Neuronal stem cell (in vitro differentiated cells): ENCODE data around the gene HOMER1.
A peak's percentile ranks its signal among the peaks of the same experiment; 100 is the strongest.

ENCODE experiments used
- DNase-seq: peaks from one replicate; pipeline ENCODE4 v3.0.0-alpha.2; 2013; ENCODE audit warnings: low spot score
- H2AFZ ChIP-seq: one replicate; pipeline ENCODE4 v1.6.1; 2013; ENCODE audit warnings: mild to moderate bottlenecking, low read length, inconsistent platforms
- H2AK5ac ChIP-seq: 2 replicates; pipeline ENCODE4 v1.6.1; 2013; ENCODE audit warnings: low read depth, mild to moderate bottlenecking, inconsistent platforms, low read length, moderate library complexity, mixed read lengths
- H2BK120ac ChIP-seq: 2 replicates; pipeline ENCODE4 v1.6.1; 2013; ENCODE audit warnings: low read depth, mild to moderate bottlenecking, inconsistent platforms, low read length, moderate library complexity, mixed read lengths
- H2BK12ac ChIP-seq: one replicate; pipeline ENCODE4 v1.6.1; 2013; ENCODE audit warnings: low read length, inconsistent platforms
- H2BK15ac ChIP-seq: 2 replicates; pipeline ENCODE4 v1.6.1; 2013; ENCODE audit warnings: mild to moderate bottlenecking, low read length, inconsistent platforms, mixed read lengths
- H2BK5ac ChIP-seq: one replicate; pipeline ENCODE4 v1.6.1; 2013; ENCODE audit warnings: inconsistent platforms, mild to moderate bottlenecking, low read length, moderate library complexity
- H3K14ac ChIP-seq: one replicate; pipeline ENCODE4 v1.6.1; 2013; ENCODE audit warnings: low read length, inconsistent platforms
- H3K18ac ChIP-seq: 2 replicates; pipeline ENCODE4 v1.6.1; 2013; ENCODE audit warnings: low read length, inconsistent platforms
- H3K23ac ChIP-seq: 2 replicates; pipeline ENCODE4 v1.6.1; 2013; ENCODE audit warnings: low read depth, mild to moderate bottlenecking, mixed read lengths, low read length, inconsistent platforms; ENCODE audit not compliant: poor library complexity
- H3K27ac ChIP-seq: replicated peaks from 3 replicates; pipeline ENCODE4 v1.5.1; 2013; ENCODE audit warnings: low read length, inconsistent platforms
- H3K27me3 ChIP-seq, 3 experiments: 2 replicates each; pipeline ENCODE4 v1.6.1; 2013; ENCODE audit warnings: low read length in 3 of 3, mild to moderate bottlenecking in 2 of 3, inconsistent platforms in 1 of 3, low read depth in 1 of 3, mixed read lengths in 1 of 3, moderate library complexity in 1 of 3; ENCODE audit not compliant: control insufficient read depth in 3 of 3, insufficient read depth in 3 of 3
- H3K36me3 ChIP-seq, 2 donors: replicated peaks in 1 of 2; 2 replicates each; pipeline ENCODE4 v1.6.1; 2013; ENCODE audit warnings: low read length in 2 of 2; ENCODE audit not compliant: control insufficient read depth in 2 of 2, insufficient read depth in 2 of 2
- H3K4ac ChIP-seq: 2 replicates; pipeline ENCODE4 v1.6.1; 2013; ENCODE audit warnings: inconsistent platforms, mild to moderate bottlenecking, low read length, moderate library complexity
- H3K4me1 ChIP-seq, 2 donors: 1 replicate in 1 of 2; 2 replicates in 1 of 2; pipeline ENCODE4 v1.6.1; 2013; ENCODE audit warnings: low read length in 2 of 2, low read depth in 1 of 2; ENCODE audit not compliant: control insufficient read depth in 2 of 2, insufficient read depth in 1 of 2
- H3K4me2 ChIP-seq: one replicate; pipeline ENCODE4 v1.6.1; 2013; ENCODE audit warnings: mild to moderate bottlenecking, low read length, inconsistent platforms; ENCODE audit not compliant: insufficient read depth, poor library complexity, severe bottlenecking
- H3K4me3 ChIP-seq, 2 donors: 2 replicates each; pipeline ENCODE4 v1.5.1; 2013; ENCODE audit warnings: low read length in 2 of 2, mild to moderate bottlenecking in 2 of 2, inconsistent platforms in 1 of 2, moderate library complexity in 1 of 2
- H3K79me1 ChIP-seq: one replicate; pipeline ENCODE4 v1.6.1; 2013; ENCODE audit warnings: low read depth, mild to moderate bottlenecking, inconsistent platforms, low read length, moderate library complexity
- H3K9ac ChIP-seq: one replicate; pipeline ENCODE4 v1.6.1; 2013; ENCODE audit warnings: mild to moderate bottlenecking, low read depth, low read length, inconsistent platforms; ENCODE audit not compliant: poor library complexity
- H3K9me3 ChIP-seq, 2 donors: replicated peaks in 1 of 2; 2 replicates each; pipeline versions ENCODE3 to v1.6.1; 2013; ENCODE audit warnings: low read length in 2 of 2, mild to moderate bottlenecking in 2 of 2, inconsistent platforms in 1 of 2, low read depth in 1 of 2, mixed read lengths in 1 of 2, moderate library complexity in 1 of 2; ENCODE audit not compliant: control insufficient read depth in 2 of 2, insufficient read depth in 1 of 2
- H4K8ac ChIP-seq: one replicate; pipeline ENCODE4 v1.6.1; 2013; ENCODE audit warnings: low read depth, mild to moderate bottlenecking, inconsistent platforms, low read length, moderate library complexity
- H4K91ac ChIP-seq: one replicate; pipeline ENCODE4 v1.6.1; 2013; ENCODE audit warnings: low read length, low read depth, mild to moderate bottlenecking, inconsistent platforms; ENCODE audit not compliant: poor library complexity
- WGBS, 2 donors: extraction: QIAGEN DNeasy Blood & Tissue Kit; methylation state at CpG; one replicate each; pipeline ENCODE4 v1.1.7; 2013; ENCODE audit warnings: missing lambda C conversion rate in 2 of 2, mixed read lengths in 1 of 2; ENCODE audit not compliant: insufficient read length in 2 of 2, insufficient replicate concordance in 1 of 2; ENCODE audit errors: extremely low coverage in 2 of 2; 5-methylcytosine and 5-hydroxymethylcytosine counted together

Gene HOMER1

DNA sequence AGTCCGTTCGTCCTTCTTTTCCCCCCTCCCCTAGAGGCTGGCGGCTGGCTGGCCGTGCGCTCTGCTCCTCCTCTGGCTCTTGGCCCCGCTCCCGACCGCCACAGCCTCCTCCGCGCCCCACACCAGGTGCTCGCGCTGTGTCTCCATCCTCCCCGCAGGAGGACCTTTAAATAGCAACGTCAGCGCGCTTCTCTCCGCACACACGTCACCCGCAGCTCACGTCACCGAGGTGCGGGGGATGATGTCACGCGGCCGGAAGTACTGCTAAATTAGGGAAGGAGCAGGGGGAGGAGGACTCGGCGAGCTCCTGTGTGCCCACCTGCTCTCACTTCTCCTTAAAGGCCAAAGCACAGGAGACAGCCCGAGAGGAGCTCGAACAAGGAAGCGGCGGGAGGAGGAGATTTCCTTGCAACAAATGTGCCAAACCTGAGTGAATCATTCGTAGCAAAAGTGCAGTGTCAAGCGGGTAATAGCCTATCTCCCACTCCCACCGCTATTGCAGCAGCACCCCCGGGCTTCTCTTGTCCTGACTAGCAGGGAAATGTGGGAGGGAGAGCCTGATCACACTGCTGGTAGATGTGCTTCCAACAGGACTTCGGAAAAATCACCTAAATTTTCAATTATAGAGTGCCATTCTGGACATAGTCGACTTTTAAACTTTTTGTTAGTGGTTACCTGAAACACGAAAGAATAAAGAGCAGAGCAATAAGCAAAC is 614 bp upstream of the HOMER1 start:
- Histone ChIP-seq H4K8ac (no peak overlapping the region), H3K36me3 (no peaks in the 10 kb centered on the region), H3K4me1 (peaks cover 5 to 14% of the 10 kb centered on the region in 2 donors), H2AFZ (peak overlapping the region; percentile 99), H3K4me3 (peak overlapping the region; percentile 61 to 97), H3K23ac (peak overlapping the region; percentile 99), H2BK15ac (no peak overlapping the region), H3K9me3 (no peaks in the 10 kb centered on the region), H3K18ac (peak overlapping the region; percentile 99), H3K4me2 (peak overlapping the region; percentile 66), H2AK5ac (peak overlapping the region; percentile 44), H3K27me3 (no peaks in the 10 kb centered on the region), H3K4ac (no peak overlapping the region), H3K79me1 (peaks cover 3% of the 10 kb centered on the region), H3K27ac (peak overlapping the region; percentile 99), H2BK120ac (no peak overlapping the region), H2BK12ac (no peak overlapping the region), H3K14ac (peak overlapping the region; percentile 87), H4K91ac (no peak overlapping the region), H2BK5ac (peak overlapping the region; percentile 96), H3K9ac (peak overlapping the region; percentile 97)
- peak; percentile 90 for DNase-seq
- WGBS, 2 donors = no CpG with 5 or more reads among the region's 38 CpGs

DNA sequence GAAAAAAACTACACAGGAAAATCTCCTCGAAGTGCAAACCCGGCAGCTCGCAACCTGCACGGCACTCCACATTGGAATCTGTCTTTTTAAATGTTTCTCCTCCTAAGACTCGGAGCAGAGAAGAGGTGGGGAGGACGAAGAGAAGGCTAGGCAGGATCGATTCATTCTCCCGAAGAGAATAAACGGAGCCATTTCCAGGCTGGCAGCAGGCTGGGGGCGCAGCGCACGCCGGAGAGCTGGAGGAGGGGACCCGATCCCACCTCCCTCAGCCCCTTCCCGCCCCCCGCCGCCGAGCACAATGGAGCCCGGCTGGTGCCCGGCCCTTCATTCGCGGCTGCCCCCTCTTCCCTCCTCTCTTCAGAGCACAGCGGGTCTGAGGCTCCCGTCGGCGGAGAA is 628 bp downstream of the HOMER1 start:
- H3K27ac ChIP-seq = peak overlapping the region; percentile 99
- no peak overlapping the region for H3K4ac ChIP-seq
- peaks cover 13 to 18% of the 10 kb centered on the region in 2 donors for H3K4me1 ChIP-seq
- H2AK5ac ChIP-seq = peak overlapping the region; percentile 16
- peak overlapping the region; percentile 96 for H2BK5ac ChIP-seq
- peak; percentile 75 for DNase-seq
- H3K9me3 ChIP-seq = no peaks in the 10 kb centered on the region
- no CpG with 5 or more reads among the region's 26 CpGs for WGBS, 2 donors
- no peaks in the 10 kb centered on the region for H3K27me3 ChIP-seq
- peak overlapping the region; percentile 99 for H2AFZ ChIP-seq
- no peak overlapping the region for H3K14ac ChIP-seq
- no peaks in the 10 kb centered on the region for H3K36me3 ChIP-seq
- H3K4me3 ChIP-seq = peak overlapping the region; percentile 61 to 97
- peak overlapping the region; percentile 97 for H3K9ac ChIP-seq
- no peak overlapping the region for H4K91ac ChIP-seq
- H3K18ac ChIP-seq = peak overlapping the region; percentile 99
- no peak overlapping the region for H4K8ac ChIP-seq
- peak overlapping the region; percentile 99 for H3K23ac ChIP-seq
- peak overlapping the region; percentile 90 for H2BK15ac ChIP-seq
- peak overlapping the region; percentile 67 for H2BK120ac ChIP-seq
- H3K4me2 ChIP-seq = peak overlapping the region; percentile 66
- peaks cover 3% of the 10 kb centered on the region for H3K79me1 ChIP-seq
- H2BK12ac ChIP-seq = no peak overlapping the region

DNA sequence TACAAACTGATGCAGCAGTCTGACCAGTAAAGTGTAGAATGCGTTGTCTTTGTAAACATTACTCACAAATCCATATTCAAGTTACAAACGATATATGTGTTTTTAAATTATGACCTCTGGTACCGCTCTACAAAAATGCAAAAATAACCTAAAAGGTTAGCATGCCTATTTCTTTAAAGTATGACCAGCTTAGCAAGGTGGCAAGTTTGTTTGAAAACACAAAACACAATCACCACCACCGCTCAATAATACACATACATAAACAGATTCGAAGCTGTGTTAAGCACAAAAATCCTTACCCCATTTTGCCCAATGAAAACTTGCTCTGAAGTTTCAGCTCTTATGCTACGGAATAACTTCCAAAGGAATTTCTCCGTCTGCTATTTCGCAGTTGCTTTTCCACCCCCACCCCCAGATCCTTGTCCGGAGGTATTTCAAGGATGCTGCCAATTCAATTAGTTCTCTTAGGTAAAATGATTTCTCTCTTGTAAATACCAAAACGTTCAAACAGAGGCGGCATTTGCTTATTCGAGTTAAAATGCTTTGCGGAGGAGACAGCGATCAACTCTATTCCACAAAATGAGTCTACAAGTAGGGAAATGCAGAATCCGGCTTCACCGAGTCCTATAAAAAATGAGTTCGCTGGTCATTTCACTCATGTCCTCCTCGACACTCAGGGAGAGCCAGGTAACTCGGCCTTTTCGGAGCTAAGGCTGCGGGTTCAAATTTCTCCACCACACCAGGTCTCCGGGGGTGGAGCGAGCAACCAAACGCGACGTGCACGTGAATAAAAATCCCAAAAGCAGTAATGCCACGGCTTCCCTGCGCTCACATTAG is 1.2 kb downstream of the HOMER1 start:
- peak; percentile 27 for DNase-seq
- H3K27me3 ChIP-seq = no peaks in the 10 kb centered on the region
- peaks cover 3% of the 10 kb centered on the region for H3K79me1 ChIP-seq
- H3K4me1 ChIP-seq = peaks cover 15 to 18% of the 10 kb centered on the region in 2 donors
- peak overlapping the region; percentile 66 for H3K4me2 ChIP-seq
- no peaks in the 10 kb centered on the region for H3K36me3 ChIP-seq
- H3K9me3 ChIP-seq = no peaks in the 10 kb centered on the region
- no peak overlapping the region for H3K23ac ChIP-seq
- no peak overlapping the region for H4K91ac ChIP-seq
- no peak overlapping the region for H3K4ac ChIP-seq
- no peak overlapping the region for H4K8ac ChIP-seq
- peak overlapping the region; percentile 61 to 97 for H3K4me3 ChIP-seq
- no peak overlapping the region for H2BK12ac ChIP-seq
- peak overlapping the region; percentile 99 for H2AFZ ChIP-seq
- H2AK5ac ChIP-seq = peak overlapping the region; percentile 16
- no CpG with 5 or more reads among the region's 29 CpGs for WGBS, 2 donors
- H2BK5ac ChIP-seq = no peak overlapping the region
- no peak overlapping the region for H2BK15ac ChIP-seq
- H3K9ac ChIP-seq = peak overlapping the region; percentile 51
- no peak overlapping the region for H2BK120ac ChIP-seq
- H3K18ac ChIP-seq = peak overlapping the region; percentile 99
- no peak overlapping the region for H3K14ac ChIP-seq
- peak overlapping the region; percentile 99 for H3K27ac ChIP-seq

DNA sequence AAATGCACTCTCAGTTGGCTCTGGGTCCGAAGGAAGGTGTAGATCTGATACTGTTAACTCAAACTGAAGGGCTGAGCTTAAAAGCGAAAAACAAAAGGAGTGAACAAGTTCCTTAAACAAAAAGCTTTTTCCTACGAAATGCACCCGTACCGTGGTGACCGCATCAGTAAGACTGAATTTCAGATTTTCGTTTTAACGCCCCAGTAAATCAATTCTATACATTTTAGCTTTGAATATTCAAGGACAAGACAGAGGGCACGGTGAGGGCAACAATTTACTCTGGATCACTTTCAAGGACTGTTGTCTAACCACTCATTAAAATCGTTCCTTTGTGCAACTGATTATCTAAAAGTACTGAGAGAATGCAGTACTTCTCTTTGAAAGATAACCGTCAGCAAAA is 1.9 kb downstream of the HOMER1 start:
- Histone ChIP-seq H3K14ac (no peak overlapping the region), H3K4me3 (peak overlapping the region; percentile 61 to 97), H3K4ac (no peak overlapping the region), H3K9ac (no peak overlapping the region), H2BK120ac (no peak overlapping the region), H2BK15ac (no peak overlapping the region), H2AK5ac (no peak overlapping the region), H3K23ac (no peak overlapping the region), H3K27me3 (no peaks in the 10 kb centered on the region), H2AFZ (peak overlapping the region; percentile 99), H2BK12ac (no peak overlapping the region), H3K9me3 (no peaks in the 10 kb centered on the region), H2BK5ac (no peak overlapping the region), H3K36me3 (no peaks in the 10 kb centered on the region), H4K91ac (no peak overlapping the region), H3K79me1 (peaks cover 3% of the 10 kb centered on the region), H3K27ac (no peak overlapping the region), H3K18ac (no peak overlapping the region), H3K4me2 (peak overlapping the region; percentile 66), H4K8ac (no peak overlapping the region), H3K4me1 (peaks cover 15 to 17% of the 10 kb centered on the region in 2 donors)
- DNase-seq = no peak
- no CpG with 5 or more reads among the region's 11 CpGs for WGBS, 2 donors
